GM23338 (cell line): ENCODE measurements around the gene KLHDC8B. TPM values are rescaled to one million over a fixed set of nuclear protein-coding genes. Genes with fewer than 3 reads are reported as not detected.

ENCODE experiments used
- ATAC-seq: fragments of 200-7000 bp; cut with Tn5 transposase; 3 replicates; pipeline ENCODE4 v1.9.1; 2020
- DNase-seq: peaks from one replicate; pipeline ENCODE4 v3.0.0-alpha.2; 2015; ENCODE audit warnings: low spot score
- H2AFZ ChIP-seq: fragments of 200-600 bp; sonication (generic); 2 replicates; pipeline ENCODE4 v1.8.0; 2016; ENCODE audit warnings: antibody characterized with exemption, mild to moderate bottlenecking, moderate library complexity
- H3F3A ChIP-seq: fragments of 200-600 bp; sonication (generic); replicated peaks from 2 replicates; pipeline ENCODE4 v1.8.0; 2017; ENCODE audit warnings: antibody characterized with exemption, mixed run types, low read depth
- H3K27ac ChIP-seq: fragments of 200-600 bp; sonication (generic); 2 replicates; pipeline ENCODE4 v1.6.1; 2016; ENCODE audit warnings: low read depth
- H3K27me3 ChIP-seq: fragments of 200-600 bp; sonication (generic); 2 replicates; pipeline ENCODE4 v1.8.0; 2016; ENCODE audit warnings: mild to moderate bottlenecking, mixed run types, moderate library complexity; ENCODE audit not compliant: insufficient read depth
- H3K36me3 ChIP-seq: fragments of 200-600 bp; sonication (generic); 2 replicates; pipeline ENCODE4 v1.8.0; 2016; ENCODE audit warnings: mild to moderate bottlenecking; ENCODE audit not compliant: insufficient read depth
- H3K4me1 ChIP-seq: fragments of 200-600 bp; sonication (generic); 2 replicates; pipeline ENCODE4 v1.8.0; 2016; ENCODE audit warnings: mild to moderate bottlenecking, moderate library complexity; ENCODE audit not compliant: insufficient read depth
- H3K4me2 ChIP-seq: fragments of 200-600 bp; sonication (generic); 2 replicates; pipeline ENCODE4 v1.7.1; 2017; ENCODE audit warnings: mixed run types
- H3K4me3 ChIP-seq: fragments of 200-600 bp; sonication (generic); 2 replicates; pipeline ENCODE4 v1.6.1; 2016; ENCODE audit warnings: mixed run types
- H3K79me2 ChIP-seq: fragments of 200-600 bp; sonication (generic); replicated peaks from 2 replicates; pipeline ENCODE4 v1.8.0; 2017; ENCODE audit warnings: mild to moderate bottlenecking; ENCODE audit not compliant: insufficient read depth
- H3K9me2 ChIP-seq: fragments of 200-600 bp; sonication (generic); 2 replicates; pipeline ENCODE4 v1.8.0; 2017; ENCODE audit not compliant: insufficient read depth
- H4K20me1 ChIP-seq: fragments of 200-600 bp; sonication (generic); replicated peaks from 2 replicates; pipeline ENCODE4 v1.8.0; 2017; ENCODE audit warnings: mild to moderate bottlenecking; ENCODE audit not compliant: insufficient read depth
- H3K27ac Mint-ChIP-seq: 2 replicates; pipeline ENCODE4 v1.8.0; 2020; ENCODE audit warnings: inconsistent platforms, mild to moderate bottlenecking, moderate library complexity, mixed read lengths
- H3K27me3 Mint-ChIP-seq: 3 replicates; pipeline ENCODE4 v1.8.0; 2022; ENCODE audit warnings: low read depth, mild to moderate bottlenecking, moderate library complexity, mixed read lengths, inconsistent platforms; ENCODE audit not compliant: insufficient read depth, poor library complexity
- H3K36me3 Mint-ChIP-seq: 3 replicates; pipeline ENCODE4 v1.8.0; 2021; ENCODE audit warnings: low read depth, mild to moderate bottlenecking, inconsistent platforms, moderate library complexity, mixed read lengths
- H3K4me1 Mint-ChIP-seq: 3 replicates; pipeline ENCODE4 v1.8.0; 2020; ENCODE audit warnings: mild to moderate bottlenecking, inconsistent platforms, mixed read lengths
- H3K4me3 Mint-ChIP-seq: 3 replicates; pipeline ENCODE4 v1.8.0; 2021; ENCODE audit warnings: moderate library complexity, mild to moderate bottlenecking, inconsistent platforms, mixed read lengths
- H3K9me3 Mint-ChIP-seq: 3 replicates; pipeline ENCODE4 v1.8.0; 2020; ENCODE audit warnings: moderate library complexity, mild to moderate bottlenecking, inconsistent platforms, mixed read lengths
- CREB1 ChIP-seq: fragments of 250-450 bp; sonication (Bioruptor Pico); IDR thresholded peaks from 2 replicates; pipeline ENCODE4 v1.5.0; 2020; ENCODE audit warnings: low read depth, mild to moderate bottlenecking, moderate library complexity
- CTCF ChIP-seq, 2 experiments: fragments of 200-600 bp in 1 of 2; sonication (generic) in 1 of 2; conservative IDR thresholded peaks; 2 replicates each; pipeline versions ENCODE4 v1.5.1 to v1.6.1; 2016 to 2017; ENCODE audit warnings: antibody characterized with exemption in 2 of 2, low read depth in 2 of 2, mild to moderate bottlenecking in 2 of 2, moderate library complexity in 1 of 2
- ETS1 ChIP-seq: IDR thresholded peaks from 2 replicates; pipeline ENCODE4 v1.6.1; 2016; ENCODE audit warnings: antibody characterized with exemption
- EZH2 ChIP-seq: fragments of 200-600 bp; sonication (generic); IDR thresholded peaks from one replicate; pipeline ENCODE4 v1.8.0; 2017; ENCODE audit warnings: antibody characterized with exemption, mild to moderate bottlenecking, low read depth; ENCODE audit not compliant: unreplicated experiment
- EZH2phosphoT487 ChIP-seq: fragments of 200-600 bp; sonication (generic); IDR thresholded peaks from one replicate; pipeline ENCODE4 v1.8.1; 2018; ENCODE audit warnings: antibody characterized with exemption; ENCODE audit not compliant: unreplicated experiment
- JUNB ChIP-seq: IDR thresholded peaks from one replicate; pipeline ENCODE4 v1.6.1; 2016; ENCODE audit warnings: antibody characterized with exemption; ENCODE audit not compliant: unreplicated experiment
- NANOG ChIP-seq: IDR thresholded peaks from 2 replicates; pipeline ENCODE4 v1.6.1; 2016; ENCODE audit warnings: antibody characterized with exemption, borderline replicate concordance
- REST ChIP-seq: IDR thresholded peaks from one replicate; pipeline ENCODE4 v1.6.1; 2018; ENCODE audit warnings: antibody characterized with exemption; ENCODE audit not compliant: unreplicated experiment
- STAT1 ChIP-seq: IDR thresholded peaks from one replicate; pipeline ENCODE4 v1.6.1; 2016; ENCODE audit warnings: antibody characterized with exemption; ENCODE audit not compliant: unreplicated experiment
- ZNF114 ChIP-seq: fragments of 250-450 bp; sonication (Bioruptor Pico); IDR thresholded peaks from 2 replicates; pipeline ENCODE4 v1.5.0; 2020; ENCODE audit warnings: mild to moderate bottlenecking, moderate library complexity
- ZNF331 ChIP-seq: fragments of 250-450 bp; sonication (Bioruptor Pico); IDR thresholded peaks from 2 replicates; pipeline ENCODE4 v1.5.0; 2020; ENCODE audit warnings: low read depth, mild to moderate bottlenecking, moderate library complexity
- ZNF462 ChIP-seq: fragments of 250-450 bp; sonication (Bioruptor Pico); IDR thresholded peaks from 2 replicates; pipeline ENCODE4 v1.5.0; 2020; ENCODE audit warnings: mild to moderate bottlenecking, moderate library complexity
- polyA plus RNA-seq: library from polyadenylated mRNA; unstranded; fragments of >200 nt; fragmentation: Nextera tagmentation; extraction: Ambion mirVana; gene quantifications from 2 replicates; pipeline ENCODE4 v1.2.1, GENCODE V29; 2016
- total RNA-seq: library from RNA; depleted of rRNA; stranded (reverse); fragments of >200 nt; shearing (Covaris generic); gene quantifications from 2 replicates; pipeline ENCODE4 v1.2.3, GENCODE V29; 2014

The KLHDC8B gene
- total and polyA plus RNA-seq, 2 experiments from 2014 or later = 4.7 to 11.1 TPM

GRCh38 chr3:49213998-49214397 lies 42.6 kb downstream of the KLHDC8B start:
- no peak overlapping the region for H3K4me3 ChIP-seq
- no peaks in the 10 kb centered on the region for H3K4me1 ChIP-seq
- no peak overlapping the region for H2AFZ ChIP-seq
- Mint-ChIP-seq H3K27ac (no peak overlapping the region), H3K36me3 (peaks cover 9% of the 10 kb centered on the region), H3K27me3 (no peaks in the 10 kb centered on the region), H3K4me3 (no peak overlapping the region), H3K9me3 (peaks cover 47% of the 10 kb centered on the region), H3K4me1 (no peaks in the 10 kb centered on the region)
- ATAC-seq (no peak), DNase-seq (no peak)
- H3K36me3 ChIP-seq = no peaks in the 10 kb centered on the region; the same call in 1 of the 2 replicates
- no peaks in the 10 kb centered on the region for H3F3A ChIP-seq
- H4K20me1 ChIP-seq = no peaks in the 10 kb centered on the region
- no peaks in the 10 kb centered on the region for H3K27me3 ChIP-seq
- TF ChIP-seq REST (no peak), STAT1 (no peak), ETS1 (no peak), JUNB (no peak), EZH2phosphoT487 (no peak), ZNF331 (CRISPR knock-in tag) (no peak), CTCF (conservative IDR thresholded peaks at IDR 0.05; ENCODE audit: low read depth in 2 of 2) (no peak), CREB1 (CRISPR knock-in tag) (no peak), EZH2 (no peak), NANOG (no peak), ZNF114 (CRISPR knock-in tag) (no peak), ZNF462 (no peak)
- H3K4me2 ChIP-seq = no peak overlapping the region
- H3K9me2 ChIP-seq = peaks cover 4% of the 10 kb centered on the region; the same call in 1 of the 2 replicates
- no peak overlapping the region for H3K27ac ChIP-seq
- H3K79me2 ChIP-seq = no peaks in the 10 kb centered on the region
